ENCODE data around the gene UXT.

DNA sequence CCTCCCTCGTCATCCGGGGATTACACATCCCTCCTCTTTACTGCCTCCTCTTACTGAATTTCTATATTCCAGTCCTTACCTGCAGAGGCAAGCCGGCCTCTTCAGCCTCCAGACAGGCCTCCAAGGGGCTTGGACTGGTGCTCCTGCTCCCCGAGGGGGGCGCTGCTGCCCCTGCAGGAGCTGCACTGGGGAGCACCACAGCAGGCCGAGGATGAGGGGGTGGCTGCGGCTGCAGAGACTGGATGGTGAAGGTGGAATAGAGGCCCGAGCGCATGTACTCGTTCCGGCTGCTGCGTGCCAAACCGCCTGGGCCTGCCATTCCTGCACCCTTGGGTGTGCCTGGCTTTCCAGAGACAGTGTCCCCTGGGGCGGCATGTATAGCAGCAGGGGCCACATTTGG lies 20.2 kb downstream of the UXT start:
- TF ChIP-seq, protein P1, sequence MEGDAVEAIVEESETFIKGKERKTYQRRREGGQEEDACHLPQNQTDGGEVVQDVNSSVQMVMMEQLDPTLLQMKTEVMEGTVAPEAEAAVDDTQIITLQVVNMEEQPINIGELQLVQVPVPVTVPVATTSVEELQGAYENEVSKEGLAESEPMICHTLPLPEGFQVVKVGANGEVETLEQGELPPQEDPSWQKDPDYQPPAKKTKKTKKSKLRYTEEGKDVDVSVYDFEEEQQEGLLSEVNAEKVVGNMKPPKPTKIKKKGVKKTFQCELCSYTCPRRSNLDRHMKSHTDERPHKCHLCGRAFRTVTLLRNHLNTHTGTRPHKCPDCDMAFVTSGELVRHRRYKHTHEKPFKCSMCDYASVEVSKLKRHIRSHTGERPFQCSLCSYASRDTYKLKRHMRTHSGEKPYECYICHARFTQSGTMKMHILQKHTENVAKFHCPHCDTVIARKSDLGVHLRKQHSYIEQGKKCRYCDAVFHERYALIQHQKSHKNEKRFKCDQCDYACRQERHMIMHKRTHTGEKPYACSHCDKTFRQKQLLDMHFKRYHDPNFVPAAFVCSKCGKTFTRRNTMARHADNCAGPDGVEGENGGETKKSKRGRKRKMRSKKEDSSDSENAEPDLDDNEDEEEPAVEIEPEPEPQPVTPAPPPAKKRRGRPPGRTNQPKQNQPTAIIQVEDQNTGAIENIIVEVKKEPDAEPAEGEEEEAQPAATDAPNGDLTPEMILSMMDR (IDR thresholded peaks at IDR 0.05) = no peak
- TF ChIP-seq, protein P2, sequence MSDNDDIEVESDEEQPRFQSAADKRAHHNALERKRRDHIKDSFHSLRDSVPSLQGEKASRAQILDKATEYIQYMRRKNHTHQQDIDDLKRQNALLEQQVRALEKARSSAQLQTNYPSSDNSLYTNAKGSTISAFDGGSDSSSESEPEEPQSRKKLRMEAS (CRISPR knock-in tag; IDR thresholded peaks at IDR 0.05) = no peak
- TF ChIP-seq FOXJ3 (CRISPR knock-in tag; IDR thresholded peaks at IDR 0.05; ENCODE audit: borderline replicate concordance) = no peak
- no peak for TF ChIP-seq CBFB (CRISPR knock-in tag; IDR thresholded peaks at IDR 0.05; ENCODE audit: low read depth)
- TF ChIP-seq ZNF416 (CRISPR knock-in tag; IDR thresholded peaks at IDR 0.05) = no peak
- TF ChIP-seq, protein P3, sequence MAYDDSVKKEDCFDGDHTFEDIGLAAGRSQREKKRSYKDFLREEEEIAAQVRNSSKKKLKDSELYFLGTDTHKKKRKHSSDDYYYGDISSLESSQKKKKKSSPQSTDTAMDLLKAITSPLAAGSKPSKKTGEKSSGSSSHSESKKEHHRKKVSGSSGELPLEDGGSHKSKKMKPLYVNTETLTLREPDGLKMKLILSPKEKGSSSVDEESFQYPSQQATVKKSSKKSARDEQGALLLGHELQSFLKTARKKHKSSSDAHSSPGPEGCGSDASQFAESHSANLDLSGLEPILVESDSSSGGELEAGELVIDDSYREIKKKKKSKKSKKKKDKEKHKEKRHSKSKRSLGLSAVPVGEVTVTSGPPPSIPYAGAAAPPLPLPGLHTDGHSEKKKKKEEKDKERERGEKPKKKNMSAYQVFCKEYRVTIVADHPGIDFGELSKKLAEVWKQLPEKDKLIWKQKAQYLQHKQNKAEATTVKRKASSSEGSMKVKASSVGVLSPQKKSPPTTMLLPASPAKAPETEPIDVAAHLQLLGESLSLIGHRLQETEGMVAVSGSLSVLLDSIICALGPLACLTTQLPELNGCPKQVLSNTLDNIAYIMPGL (CRISPR knock-in tag; IDR thresholded peaks at IDR 0.05) = no peak

Measured in WTC11 (cell line).